HG02763 (cell line): ENCODE measurements around the gene SH3BP4.

Source experiments
- ATAC-seq: cut with Tn5 transposase; IDR thresholded peaks from one replicate; pipeline ENCODE4 v1.9.1; 2021; ENCODE audit warnings: mild to moderate bottlenecking, moderate library complexity; ENCODE audit not compliant: unreplicated experiment

SH3BP4 gene

DNA sequence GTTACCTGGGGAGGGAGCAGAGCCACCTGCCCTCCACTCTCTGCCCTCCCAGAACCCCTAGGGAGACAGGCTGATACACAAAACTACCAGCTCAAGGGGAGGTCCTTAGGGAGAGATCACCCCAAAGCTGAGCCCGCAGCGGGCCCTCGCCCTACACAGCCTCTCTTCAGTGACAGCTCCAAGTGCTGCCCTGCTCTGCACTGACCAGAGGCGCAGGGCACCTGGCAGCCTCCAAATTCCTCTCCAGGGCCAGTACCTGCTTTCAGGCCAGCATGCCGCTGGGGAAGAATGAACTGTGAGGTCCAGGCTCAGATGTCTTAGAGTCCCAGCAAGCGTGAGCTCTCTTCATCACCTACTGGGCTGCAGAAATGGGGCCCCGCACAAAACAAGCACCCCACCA is 11.3 kb upstream of the SH3BP4 start:
- no peak for ATAC-seq

DNA sequence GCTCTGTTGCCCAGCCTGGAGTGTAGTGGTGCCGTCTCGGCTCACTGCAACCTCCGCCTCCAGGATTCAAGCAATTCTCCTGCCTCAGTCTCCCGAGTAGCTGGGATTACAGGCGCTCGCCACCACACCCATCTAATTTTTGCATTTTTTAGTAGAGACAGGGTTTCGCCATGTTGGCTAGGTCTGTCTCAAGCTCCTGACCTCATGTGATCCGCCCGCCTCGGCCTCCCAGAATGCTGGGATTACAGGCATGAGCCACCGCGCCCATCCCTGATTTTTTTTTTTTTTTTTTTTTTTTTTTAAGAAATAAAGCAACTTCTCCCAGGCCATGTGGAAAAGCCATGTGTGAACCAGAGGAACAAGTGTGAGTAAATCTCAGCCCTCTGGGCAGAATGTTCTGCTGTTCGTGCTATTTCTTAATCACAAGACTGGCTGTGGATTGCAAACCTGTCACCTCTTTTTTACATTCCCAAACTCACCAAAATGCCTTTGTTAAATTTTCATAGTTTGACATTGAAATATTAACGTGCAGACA is 6.4 kb upstream of the SH3BP4 start:
- ATAC-seq, result no peak

GRCh38 chr2:234947556-234947955 is 4.3 kb upstream of the SH3BP4 start:
- no peak for ATAC-seq

GRCh38 chr2:234949762-234950434 is 1.9 kb upstream of the SH3BP4 start:
- no peak for ATAC-seq

DNA sequence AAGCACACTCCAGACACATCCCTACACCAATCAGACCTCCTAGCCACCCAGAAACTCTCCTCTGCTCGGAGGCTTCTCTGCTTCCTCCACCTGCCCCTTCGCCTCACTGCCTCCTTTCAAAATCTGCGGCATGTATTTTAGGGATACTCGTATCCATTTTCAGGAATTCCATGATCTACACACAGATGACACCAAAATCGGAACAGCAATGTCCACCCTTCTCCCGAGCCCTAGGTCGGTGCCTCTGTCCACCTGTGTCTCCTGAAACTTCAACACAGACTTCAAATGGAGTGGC is 1.4 kb upstream of the SH3BP4 start:
- ATAC-seq, result no peak

DNA sequence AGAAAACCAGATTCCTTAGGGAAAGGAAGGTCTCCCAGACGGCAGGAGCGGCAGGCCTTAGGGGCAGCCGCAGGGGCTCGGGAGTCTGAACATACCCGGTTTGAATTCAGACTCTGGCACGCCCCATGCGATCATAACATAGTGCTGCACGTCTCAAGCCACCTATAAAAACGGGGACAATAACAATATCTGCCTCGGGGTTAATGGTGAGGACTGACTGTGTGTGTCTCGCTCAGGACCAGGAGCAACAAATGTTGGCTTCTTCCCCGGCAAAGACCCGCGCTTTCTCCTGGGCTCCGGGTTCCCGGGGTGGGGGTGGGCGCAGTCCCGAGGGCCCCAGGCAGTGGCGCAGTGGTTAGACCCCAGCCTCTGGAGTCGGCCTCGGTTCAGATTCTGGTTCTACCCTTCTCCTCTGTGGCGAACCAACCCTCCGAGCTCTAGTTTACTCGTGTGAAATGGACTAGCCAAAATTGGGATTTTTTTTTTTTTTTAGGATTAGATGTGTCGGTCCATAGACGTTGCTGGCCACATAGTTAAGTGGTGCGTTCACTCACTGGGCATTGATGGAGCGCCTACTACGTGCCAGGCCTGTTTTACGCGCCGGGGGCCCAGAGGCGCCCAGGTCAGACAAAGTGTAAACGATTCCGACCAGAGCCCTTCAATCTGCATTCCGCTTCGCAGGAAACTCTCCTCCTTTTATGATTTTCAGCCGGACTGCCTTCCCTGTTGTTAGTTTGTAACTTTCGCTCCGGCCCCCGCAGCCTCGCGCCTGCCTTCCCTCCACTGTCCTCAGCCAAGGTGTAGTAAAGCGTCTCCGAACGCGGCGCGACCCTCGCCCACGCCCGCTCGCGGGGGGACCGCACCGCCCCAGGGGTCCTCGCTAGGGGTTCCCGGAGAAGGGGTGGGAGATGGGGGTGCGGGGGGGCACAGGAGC is 820 bp upstream of the SH3BP4 start:
- ATAC-seq, result no peak

DNA sequence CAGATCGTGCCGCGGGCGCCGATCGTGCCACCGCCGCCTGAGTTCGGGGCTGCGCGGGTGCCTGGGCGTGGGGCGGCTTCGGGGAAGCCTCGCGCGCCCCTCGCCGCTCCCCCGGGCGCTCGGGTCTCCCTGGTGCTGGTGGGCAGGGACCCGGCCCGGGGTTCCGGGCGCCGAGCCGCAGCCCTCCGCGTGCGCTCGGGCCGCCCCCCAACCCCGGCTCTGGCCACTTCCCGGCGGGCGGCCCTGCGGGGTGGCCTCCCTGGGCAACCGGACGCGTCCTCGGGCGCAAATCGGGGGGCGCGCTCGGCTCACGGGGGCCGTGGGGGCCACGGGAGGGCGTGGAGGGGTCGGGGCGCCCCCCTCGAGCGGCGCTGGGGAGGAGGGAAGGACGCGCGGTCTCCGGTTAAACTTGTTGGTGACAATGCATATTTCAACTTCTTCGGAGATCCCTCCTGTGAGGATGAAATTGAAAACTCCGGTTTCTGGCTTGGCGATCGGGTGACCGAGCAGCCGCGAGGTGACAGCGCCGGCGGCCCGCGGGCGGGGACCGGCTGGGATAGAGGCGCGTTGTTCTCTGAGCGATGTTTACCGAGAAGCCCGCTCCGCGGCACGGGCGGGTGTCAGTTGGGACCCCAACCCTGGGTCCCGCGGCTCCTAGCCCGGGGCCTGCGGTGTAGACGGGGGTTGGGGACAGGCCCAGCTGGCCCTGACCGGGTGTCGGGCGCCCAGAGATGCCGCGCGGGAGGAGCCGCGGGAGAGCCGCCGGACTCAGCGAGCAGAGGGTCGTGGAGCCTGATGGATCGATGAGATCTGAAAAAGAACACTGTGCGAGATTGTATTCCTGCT is 676 bp downstream of the SH3BP4 start:
- no peak for ATAC-seq

DNA sequence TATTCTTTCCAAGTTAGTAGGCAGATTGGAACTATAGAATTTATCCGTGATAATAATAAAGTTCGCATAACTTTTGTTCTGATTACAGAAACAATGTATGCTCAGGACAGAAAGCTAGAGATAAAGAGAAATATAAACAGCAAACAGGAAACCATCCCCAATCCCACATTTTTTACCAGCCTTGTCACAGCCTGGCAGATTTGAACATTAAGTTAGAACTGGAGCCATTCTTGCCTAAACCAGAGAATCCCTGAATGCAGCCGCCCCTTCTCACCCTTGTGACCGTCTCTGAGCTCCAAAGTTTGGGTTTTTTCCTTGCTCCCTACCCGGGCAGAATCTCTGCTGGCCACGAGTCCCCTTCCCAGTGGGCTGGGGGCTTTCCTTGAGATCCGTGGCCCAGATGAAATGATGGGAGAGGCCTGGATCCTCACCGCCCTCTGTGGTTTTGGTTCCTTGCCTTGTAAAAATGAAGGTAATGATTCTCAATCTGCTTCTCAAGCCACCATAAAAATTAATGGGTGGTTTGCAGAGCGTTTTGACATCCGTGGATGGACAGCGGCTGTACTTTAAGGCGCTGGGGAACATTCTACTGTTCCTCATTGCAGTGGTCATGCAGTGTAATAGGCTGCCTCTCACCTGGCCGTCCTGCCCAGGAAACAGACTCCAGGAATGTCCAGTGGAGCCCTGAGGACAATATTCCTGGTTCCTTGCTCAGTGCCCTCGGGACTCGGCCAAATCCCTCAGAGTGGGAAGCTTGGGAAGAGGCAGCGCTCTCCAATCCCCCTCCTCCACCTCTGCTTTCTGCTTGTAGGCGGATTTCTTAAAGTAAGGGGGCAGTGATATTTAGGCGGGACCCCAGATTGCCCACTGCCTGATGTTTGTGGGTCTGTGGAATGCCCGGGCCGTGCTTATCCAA is 1.6 kb downstream of the SH3BP4 start:
- ATAC-seq, result no peak

DNA sequence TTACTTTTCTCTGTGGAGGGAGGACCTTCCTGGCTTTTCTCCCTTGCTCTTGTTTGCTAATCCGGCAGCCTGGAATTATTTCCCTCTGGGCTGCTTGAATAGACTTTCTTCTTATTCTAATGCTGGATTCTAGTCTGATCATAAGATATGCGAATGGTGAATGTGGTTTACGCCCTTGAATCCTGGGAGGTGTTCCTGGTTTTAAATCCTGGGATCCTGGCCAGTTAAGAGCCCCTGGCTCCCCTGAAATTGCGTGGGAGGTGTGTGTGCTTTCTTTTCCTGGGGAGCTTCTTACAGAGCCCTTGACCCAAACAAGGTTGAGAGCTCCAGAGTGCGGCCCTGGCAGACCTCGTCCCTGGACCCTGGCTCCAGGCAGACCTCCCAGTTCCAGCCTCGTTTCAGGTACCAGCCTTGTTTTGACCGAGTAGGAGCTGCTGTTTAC is 2.8 kb downstream of the SH3BP4 start:
- ATAC-seq, result no peak

GRCh38 chr2:234955091-234955591 is 3.3 kb downstream of the SH3BP4 start:
- ATAC-seq, result no peak

DNA sequence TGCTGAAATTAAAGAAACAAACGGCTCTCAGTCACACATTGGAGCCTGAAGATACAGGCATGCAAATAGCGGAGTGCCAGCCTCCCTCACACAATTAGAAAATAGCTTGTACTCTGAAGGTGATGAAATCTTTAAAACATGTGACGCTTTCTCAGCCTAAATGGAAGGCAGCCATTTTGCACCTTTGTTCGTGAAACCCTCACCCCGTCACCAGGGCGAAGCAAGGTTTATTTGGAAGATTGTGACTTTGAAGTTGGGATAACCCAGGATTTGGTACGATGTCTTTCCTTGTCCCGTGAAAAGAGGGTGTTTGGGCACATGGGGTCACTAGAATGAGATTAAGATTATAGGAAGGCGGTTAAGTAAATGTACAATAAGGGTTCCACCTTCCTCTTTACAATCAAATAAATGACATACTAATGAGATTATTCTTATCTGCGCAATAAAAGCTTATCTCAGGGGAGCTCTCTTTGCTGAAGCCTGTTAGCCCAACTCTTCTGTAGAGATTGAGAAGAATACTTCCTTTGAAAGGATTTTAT is 4.2 kb downstream of the SH3BP4 start:
- ATAC-seq, result no peak

DNA sequence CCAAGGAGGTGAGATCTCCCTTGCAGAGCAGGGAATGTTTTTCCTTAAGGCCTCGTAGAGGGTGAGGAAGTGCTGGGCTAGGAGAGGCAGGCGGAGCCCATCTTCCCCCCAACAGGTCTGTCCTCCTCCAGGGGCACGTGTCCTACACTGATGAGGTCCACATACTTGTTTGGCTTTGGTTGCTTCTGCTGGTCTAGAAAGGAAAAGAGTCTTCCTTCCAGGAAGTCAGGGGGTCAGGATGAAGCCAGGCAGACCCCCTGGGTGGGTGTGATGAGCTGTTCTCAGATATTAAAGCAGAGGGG is 6.0 kb downstream of the SH3BP4 start:
- ATAC-seq, result no peak

- ATAC-seq, result no peak
Observed at GRCh38 chr2:234958311-234958710, 6.5 kb downstream of the SH3BP4 start.

- no peak for ATAC-seq
Observed at GRCh38 chr2:234958746-234959395, 7.1 kb downstream of the SH3BP4 start.

DNA sequence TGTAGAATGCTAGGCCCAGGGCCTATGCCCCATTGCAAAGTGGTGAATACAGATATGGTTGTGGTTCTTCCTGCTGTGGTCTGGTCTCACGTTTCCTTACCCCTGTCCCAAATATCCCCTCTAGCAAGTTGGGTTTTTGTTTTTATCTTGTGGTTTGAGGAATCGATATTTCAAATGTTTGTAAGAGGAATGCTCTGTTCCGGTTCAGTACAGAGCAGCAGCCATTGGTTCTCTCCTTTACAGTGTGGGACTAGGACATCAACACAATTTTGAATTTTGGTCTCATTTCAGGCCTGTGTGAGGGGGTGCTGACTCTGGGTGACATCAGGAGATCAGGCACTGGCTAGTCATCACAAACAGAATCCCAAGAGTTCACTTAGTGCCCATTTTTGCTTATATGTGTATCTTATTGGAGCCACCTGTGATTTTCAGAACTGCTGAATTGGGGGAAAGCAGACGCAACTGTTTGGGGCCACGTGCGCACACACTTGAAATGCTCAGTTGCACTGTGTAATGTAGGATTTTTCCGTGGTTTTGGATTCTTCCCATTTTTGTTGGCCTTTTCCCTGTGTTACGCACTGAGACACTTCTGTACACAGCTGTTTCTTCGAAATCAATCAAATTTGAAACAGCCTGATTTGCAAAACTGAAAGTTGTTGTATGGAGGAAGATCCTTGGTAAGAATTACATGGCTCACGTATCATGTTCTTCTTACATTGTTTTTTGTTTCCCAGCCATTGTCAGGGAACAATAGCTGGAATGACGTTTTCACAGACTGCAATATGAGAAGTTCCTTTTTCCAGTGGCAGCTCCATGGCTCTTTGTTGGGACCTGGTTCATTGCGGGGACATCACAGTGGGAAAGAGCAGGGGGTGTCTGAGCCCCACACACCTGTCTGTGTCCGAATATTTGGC is 8.6 kb downstream of the SH3BP4 start:
- no peak for ATAC-seq

- no peak for ATAC-seq
Observed at GRCh38 chr2:234961784-234962183, 10.0 kb downstream of the SH3BP4 start.

DNA sequence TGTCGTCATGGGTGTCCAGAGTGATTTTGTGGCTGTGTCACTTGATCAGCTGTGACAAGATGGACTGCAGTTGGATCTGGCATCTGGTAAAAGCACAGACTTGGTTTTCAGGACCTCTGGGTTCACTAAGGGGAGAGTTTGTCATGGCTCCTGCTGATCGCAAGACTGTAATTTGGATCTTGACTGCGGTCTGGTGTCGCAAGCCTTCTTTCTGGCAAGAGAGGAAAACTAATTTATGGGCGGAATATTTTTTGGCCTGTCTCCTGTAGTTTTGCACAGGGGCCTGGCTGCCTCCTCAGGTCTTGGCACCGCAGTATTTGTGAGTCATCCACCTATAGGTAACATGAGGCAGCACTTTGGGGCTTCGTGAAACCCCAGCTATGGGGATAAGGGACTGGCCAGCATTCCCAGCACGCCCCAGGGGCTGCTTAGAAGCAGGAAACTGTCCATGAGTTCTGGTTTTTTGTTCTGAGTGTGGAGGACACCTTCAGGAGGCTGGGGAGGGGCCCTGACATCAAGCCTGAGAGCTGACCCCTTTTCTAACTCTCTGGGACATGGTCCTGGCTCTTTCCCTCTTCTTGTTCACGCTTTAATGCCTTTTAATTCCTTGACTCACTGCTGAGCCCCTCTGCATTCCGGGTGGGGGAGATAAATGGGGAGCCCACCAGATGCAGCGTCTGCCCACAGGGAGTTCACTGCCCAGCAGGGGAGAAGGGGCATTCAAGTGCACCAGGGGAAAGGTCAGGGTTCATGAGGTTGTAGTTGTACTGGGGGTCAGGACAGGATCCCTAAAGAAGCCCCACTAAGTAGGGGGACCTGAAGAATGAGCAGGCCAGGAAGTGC is 12.2 kb downstream of the SH3BP4 start:
- no peak for ATAC-seq
